ENCODE data around the gene DHX8. TPM values are rescaled to one million over a fixed set of nuclear protein-coding genes. Genes with fewer than 3 reads are reported as not detected.

Gene DHX8
- total and polyA plus RNA-seq, 2 donors (not counting 3 experiments of a cell fraction or from before 2014, with no cell fraction given) = 34.9 to 65.6 TPM

DNA sequence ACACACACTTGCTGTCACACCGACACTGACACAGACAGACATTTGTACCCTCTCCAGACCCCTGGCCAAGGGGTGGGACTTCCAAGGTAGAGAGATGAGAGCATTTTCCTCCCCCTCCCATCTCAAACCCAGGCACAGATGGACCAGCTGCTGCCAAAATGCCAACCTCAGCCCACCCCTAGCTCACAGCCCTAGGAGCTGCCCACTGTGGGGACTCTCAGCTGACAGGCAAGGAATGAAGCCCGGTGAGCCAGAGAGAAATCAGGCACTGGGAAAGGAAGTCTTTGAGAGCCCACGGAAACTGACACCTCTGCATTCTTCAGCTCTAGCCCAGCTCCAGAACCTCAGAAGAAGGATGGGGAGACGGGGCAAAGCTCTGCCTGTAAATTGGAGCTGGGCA lies 59.5 kb downstream of the DHX8 start:
- Histone ChIP-seq H3K9ac (replicated peaks; ENCODE audit: extremely low read depth, insufficient read depth, low read length) (no peak overlapping the region), H3K4me2 (ENCODE audit: insufficient read depth, low read length) (no peak overlapping the region), H3K36me3 (ENCODE audit: control insufficient read depth in 2 of 2, extremely low read depth in 1 of 2, insufficient read depth in 2 of 2, low read length in 2 of 2) (no peaks in the 10 kb centered on the region), H2AFZ (ENCODE audit: low read depth, low read length) (no peak overlapping the region), H3K4me1 (ENCODE audit: control insufficient read depth, extremely low read depth, insufficient read depth, low read length) (peaks cover 23% of the 10 kb centered on the region), H3K79me2 (ENCODE audit: control insufficient read depth, insufficient read depth, low read length) (peaks cover 17% of the 10 kb centered on the region), H3K4me3 (replicated peaks in 1 of 3; ENCODE audit: insufficient read depth in 1 of 3, low read depth in 1 of 3, low read length in 3 of 3) (no peak overlapping the region), H3K9me3 (replicated peaks; ENCODE audit: control insufficient read depth, insufficient read depth, low read length) (no peaks in the 10 kb centered on the region), H3K27ac (ENCODE audit: insufficient read depth, low read depth, low read length) (no peak overlapping the region), H4K20me1 (replicated peaks; ENCODE audit: control insufficient read depth, extremely low read depth, insufficient read depth, low read length) (no peaks in the 10 kb centered on the region), H3K27me3 (ENCODE audit: control insufficient read depth in 2 of 2, insufficient read depth in 2 of 2, low read length in 2 of 2) (no peaks in the 10 kb centered on the region), H3K9me1 (replicated peaks; ENCODE audit: control insufficient read depth, extremely low read depth, insufficient read depth, low read length) (no peaks in the 10 kb centered on the region)
- FAIRE-seq = no peak
- no peak for TF ChIP-seq JUN (IDR thresholded peaks at IDR 0.05; ENCODE audit: borderline replicate concordance, insufficient read depth, insufficient read length, low read depth)
- TF ChIP-seq GATA2 (IDR thresholded peaks at IDR 0.05; ENCODE audit: insufficient read depth, insufficient read length, low read depth, low read length) = no peak
- no peak for TF ChIP-seq EZH2 (IDR thresholded peaks at IDR 0.05; ENCODE audit: borderline replicate concordance, low read depth, low read length, severe bottlenecking)
- no peak for TF ChIP-seq CTCF (IDR thresholded peaks at IDR 0.05; ENCODE audit: extremely low read depth in 1 of 2, insufficient read depth in 1 of 2, low read depth in 1 of 2, low read length in 2 of 2)
- no peak for TF ChIP-seq POLR2A (IDR thresholded peaks at IDR 0.05; ENCODE audit: low read depth, low read length)
- TF ChIP-seq POLR2AphosphoS5 (IDR thresholded peaks at IDR 0.05; ENCODE audit: insufficient read depth, low read depth, low read length) = no peak
- TF ChIP-seq MYC (IDR thresholded peaks at IDR 0.05; ENCODE audit: low read depth, low read length) = no peak
- no peak for TF ChIP-seq FOS (IDR thresholded peaks at IDR 0.05; ENCODE audit: borderline replicate concordance, insufficient read depth, low read length)
- TF ChIP-seq, protein P1, sequence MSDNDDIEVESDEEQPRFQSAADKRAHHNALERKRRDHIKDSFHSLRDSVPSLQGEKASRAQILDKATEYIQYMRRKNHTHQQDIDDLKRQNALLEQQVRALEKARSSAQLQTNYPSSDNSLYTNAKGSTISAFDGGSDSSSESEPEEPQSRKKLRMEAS (IDR thresholded peaks at IDR 0.05; ENCODE audit: insufficient read depth, insufficient read length) = no peak
- intact Hi-C loops (cut with micrococcal nuclease) (no loop called here), dilution Hi-C loops (cut with MboI; ENCODE audit: extremely low pct_ligation_motif_present, low sequenced_read_pairs) (no loop called here)
- CTCF ChIA-PET = interaction anchor here (0.7 to 1.7 kb wide), 3 partner anchors 13 to 23 kb away, joined by 3 to 9 read pairs (median 4); no protein-coding TSS in a partner anchor
- POLR2A ChIA-PET = no interaction called here
- BruUV-seq (replicated peaks) = no TSS peak
- DNase-seq (ENCODE audit: low read depth, low spot score) = no peak
